Stimulated activated naive CD8-positive, alpha-beta T cell treated with anti-CD3 and anti-CD28 coated beads, Interleukin-15, amount 100 ng/mL, for 72 hours (primary cell): ENCODE data around the gene ZNF157.
"Not testable (repeated sequence)": the region's sequence is repeated elsewhere in the genome, so short reads cannot be mapped to it uniquely, and the experiment has no call there.

Source experiments
- ATAC-seq: fragments of 150-1000 bp; cut with Tn5 transposase; 2 replicates; pipeline ENCODE4 v1.10.0; 2021; ENCODE audit warnings: mild to moderate bottlenecking, moderate library complexity
- DNase-seq, 2 donors: peaks; one replicate each; pipeline ENCODE4 v3.0.0; 2021 to 2022
- H3K27ac Mint-ChIP-seq, 2 donors: one replicate each; pipeline ENCODE4 v1.8.0; 2022; ENCODE audit warnings: mild to moderate bottlenecking in 2 of 2, mixed read lengths in 2 of 2, moderate library complexity in 2 of 2
- H3K27me3 Mint-ChIP-seq: one replicate; pipeline ENCODE4 v1.8.0; 2022; ENCODE audit warnings: mixed read lengths
- H3K4me1 Mint-ChIP-seq: one replicate; pipeline ENCODE4 v1.8.0; 2022; ENCODE audit warnings: mild to moderate bottlenecking, mixed read lengths
- H3K4me3 Mint-ChIP-seq, 2 donors: one replicate each; pipeline ENCODE4 v1.8.0; 2022; ENCODE audit warnings: mild to moderate bottlenecking in 2 of 2, mixed read lengths in 2 of 2, moderate library complexity in 1 of 2
- H3K9me3 Mint-ChIP-seq, 2 donors: one replicate each; pipeline ENCODE4 v1.8.0; 2022; ENCODE audit warnings: mixed read lengths in 2 of 2

ZNF157 gene

DNA sequence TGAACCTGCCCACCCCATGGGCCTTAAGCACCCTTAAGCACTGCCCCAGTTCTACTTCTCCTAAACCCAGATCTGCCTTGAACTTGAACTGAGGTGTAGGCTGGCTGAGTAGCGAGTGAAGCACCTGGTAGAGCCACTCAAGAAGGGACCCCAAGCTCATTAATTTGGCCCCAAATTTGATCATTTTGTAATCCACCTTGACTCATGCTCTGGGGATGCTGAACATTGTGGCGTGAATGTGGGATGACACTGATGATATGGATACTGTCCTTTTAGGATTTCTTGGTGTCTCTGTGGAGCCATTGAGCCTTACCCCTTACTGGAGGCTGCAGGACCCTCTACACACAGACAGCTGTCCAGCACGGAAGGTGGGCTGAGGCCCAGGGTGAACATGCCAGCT, at the start of gene ZNF157:
Gene ZNF157, plus strand, starts transcription at position 301 of the 400 bp plus-strand sequence. Its CDS starts 91 bp downstream, at position 392.
- Mint-ChIP-seq H3K27ac (no peak within 1 kb of the TSS), H3K4me3 (no peak within 1 kb of the TSS), H3K4me1 (peaks cover 23% of the 10 kb centered on the region), H3K9me3 (no peaks in the 10 kb centered on the region), H3K27me3 (no peaks in the 10 kb centered on the region)
- DNase-seq (no peak), ATAC-seq (no peak)

DNA sequence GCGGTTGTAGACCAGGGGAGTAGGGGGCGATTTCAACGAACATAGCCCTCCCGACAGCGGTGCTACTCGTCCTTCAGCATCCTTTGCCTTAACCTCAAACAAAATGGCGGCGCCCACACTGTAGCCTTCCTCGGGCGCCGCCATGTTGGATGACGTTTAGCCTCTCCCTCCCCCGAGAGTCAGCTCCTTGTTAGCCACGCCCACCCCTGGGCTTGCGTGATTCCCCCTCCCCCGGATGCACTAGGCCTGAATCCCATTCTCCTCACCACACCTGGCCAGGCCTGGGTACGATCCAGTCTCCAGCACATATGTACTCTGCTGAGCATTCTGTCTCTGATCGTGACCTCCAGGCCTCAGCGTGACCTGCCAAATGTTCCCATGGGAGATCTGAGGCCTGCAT, 49.0 kb upstream of the ZNF157 start:
- no peaks in the 10 kb centered on the region for H3K9me3 Mint-ChIP-seq
- no peak overlapping the region for H3K27ac Mint-ChIP-seq
- no peaks in the 10 kb centered on the region for H3K4me1 Mint-ChIP-seq
- ATAC-seq (no peak), DNase-seq (no peak)
- H3K4me3 Mint-ChIP-seq, result no peak overlapping the region
- no peaks in the 10 kb centered on the region for H3K27me3 Mint-ChIP-seq

- Mint-ChIP-seq H3K4me1 (no peaks in the 10 kb centered on the region), H3K9me3 (no peaks in the 10 kb centered on the region), H3K4me3 (no peak overlapping the region), H3K27ac (no peak overlapping the region), H3K27me3 (no peaks in the 10 kb centered on the region)
- ATAC-seq (no peak), DNase-seq (no peak)
Observed at GRCh38 chrX:47321823-47322371, 48.5 kb upstream of the ZNF157 start.

DNA sequence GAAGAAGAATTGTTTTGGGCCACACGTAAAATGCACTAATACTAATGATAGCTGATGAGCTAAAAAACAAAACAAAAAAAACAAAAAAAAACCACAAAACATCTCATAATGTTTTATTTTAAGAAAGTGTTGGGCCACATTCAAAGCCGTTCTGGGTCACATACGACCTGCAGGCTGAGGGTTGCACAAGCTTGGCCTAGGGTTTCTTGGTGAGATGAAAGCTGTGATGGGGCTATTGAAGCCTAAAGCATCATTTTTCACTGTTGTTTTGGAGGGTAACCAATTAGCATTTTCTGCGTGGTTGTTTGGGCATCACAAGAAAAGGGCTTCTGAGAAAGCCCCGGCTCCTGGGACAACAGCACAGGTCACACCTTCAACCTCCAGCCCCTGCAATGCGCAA, 42.5 kb upstream of the ZNF157 start:
- no peaks in the 10 kb centered on the region for H3K4me1 Mint-ChIP-seq
- no peak overlapping the region for H3K4me3 Mint-ChIP-seq
- no peak for ATAC-seq
- no peak overlapping the region for H3K27ac Mint-ChIP-seq
- no peaks in the 10 kb centered on the region for H3K27me3 Mint-ChIP-seq
- DNase-seq, result no peak
- H3K9me3 Mint-ChIP-seq, result no peaks in the 10 kb centered on the region

GRCh38 chrX:47332729-47333128, 37.6 kb upstream of the ZNF157 start:
- not testable (repeated sequence) for H3K27me3 Mint-ChIP-seq, H3K27ac Mint-ChIP-seq, DNase-seq, H3K9me3 Mint-ChIP-seq, H3K4me3 Mint-ChIP-seq, H3K4me1 Mint-ChIP-seq, ATAC-seq

DNA sequence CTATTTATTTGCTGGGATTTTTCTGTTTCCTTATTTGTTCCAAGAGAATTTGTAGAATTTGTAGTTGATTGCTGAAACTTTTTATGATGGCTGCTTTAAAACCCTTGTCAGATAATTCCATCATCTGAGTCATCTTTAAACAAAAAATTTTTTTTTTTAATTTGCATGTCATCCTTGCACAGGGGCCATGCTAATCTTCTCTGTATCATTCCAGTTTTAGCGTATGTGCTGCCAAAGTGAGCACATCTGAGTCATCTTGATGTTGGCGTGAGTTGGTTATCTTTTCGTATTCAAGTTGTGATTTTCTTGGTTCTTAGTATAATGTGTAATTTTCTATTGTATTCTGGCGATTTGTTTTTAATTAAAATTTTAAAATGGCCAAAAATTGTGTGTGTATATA, 18.7 kb upstream of the ZNF157 start:
- DNase-seq (no peak), ATAC-seq (no peak)
- H3K27me3 Mint-ChIP-seq, result no peaks in the 10 kb centered on the region
- no peak overlapping the region for H3K27ac Mint-ChIP-seq
- H3K9me3 Mint-ChIP-seq, result no peaks in the 10 kb centered on the region
- H3K4me3 Mint-ChIP-seq, result no peak overlapping the region
- no peaks in the 10 kb centered on the region for H3K4me1 Mint-ChIP-seq

DNA sequence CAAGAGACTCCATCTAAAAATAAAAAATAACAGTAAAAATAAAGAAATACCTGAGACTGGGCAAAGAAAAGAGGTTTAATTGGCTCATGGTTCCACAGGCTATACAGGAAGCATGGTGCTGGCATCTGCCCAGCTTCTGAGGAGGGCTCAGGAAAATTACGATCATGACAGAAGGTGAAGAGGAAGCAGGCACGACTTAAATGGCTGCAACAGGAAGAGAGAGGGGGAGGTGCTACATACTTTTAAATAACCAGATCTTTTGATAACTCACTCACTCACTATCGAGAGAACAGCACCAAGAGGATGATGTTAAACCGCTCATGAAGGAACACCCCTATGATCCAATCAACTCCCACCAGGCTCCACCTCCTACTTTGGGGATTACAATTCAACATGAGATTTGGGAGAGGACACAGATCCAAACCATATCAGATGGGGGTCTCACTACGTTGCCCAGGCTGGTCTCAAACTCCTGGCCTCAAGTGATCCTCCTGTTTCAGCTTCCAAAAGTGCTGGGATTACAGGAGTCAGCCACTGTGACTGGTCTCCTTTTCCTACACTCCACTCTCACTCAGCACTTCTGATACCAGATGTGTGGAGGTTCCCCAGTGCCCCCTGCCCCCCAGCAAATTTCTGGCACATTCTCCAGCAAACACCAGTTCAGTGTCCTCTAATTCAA, 11.9 kb upstream of the ZNF157 start:
- Mint-ChIP-seq H3K9me3 (no peaks in the 10 kb centered on the region), H3K4me3 (peak overlapping the region; percentile 44 to 60), H3K27ac (peak overlapping the region; percentile 74 to 85), H3K27me3 (no peaks in the 10 kb centered on the region), H3K4me1 (peaks cover 27% of the 10 kb centered on the region)
- DNase-seq (no peak), ATAC-seq (no peak)

DNA sequence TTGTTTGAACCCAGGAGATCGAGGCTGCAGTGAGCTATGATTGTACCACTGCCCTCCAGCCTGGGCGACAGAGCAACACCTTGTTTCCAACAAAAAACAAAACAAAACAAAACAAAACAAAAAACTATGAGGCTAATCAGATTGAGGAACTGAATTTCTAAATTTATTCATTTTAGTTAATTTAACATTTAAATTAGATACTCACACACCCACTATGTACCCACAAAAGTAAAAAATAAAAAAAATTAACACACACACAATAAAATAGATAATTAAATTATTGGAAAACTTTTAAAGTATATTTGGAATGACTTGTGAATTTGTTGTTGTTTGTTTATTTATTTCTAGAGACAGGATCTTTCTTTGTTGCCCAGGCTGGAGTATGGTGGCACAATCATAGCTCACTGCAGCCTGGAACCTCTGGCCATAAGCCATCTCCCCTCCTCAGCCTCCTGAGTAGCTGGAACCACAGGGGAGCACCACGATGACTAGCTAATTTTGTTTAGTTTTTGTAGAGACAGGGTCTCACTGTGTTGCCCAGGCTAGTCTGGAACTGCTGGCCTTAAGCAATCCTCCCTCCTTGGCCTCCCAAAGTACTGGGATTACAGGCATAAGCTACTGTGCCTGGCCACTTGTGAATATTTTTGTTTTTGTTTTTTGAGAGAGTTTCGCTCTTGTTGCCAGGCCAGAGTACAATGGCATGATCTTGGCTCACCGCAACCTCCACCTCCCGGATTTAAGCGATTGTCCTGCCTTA, 9.8 kb upstream of the ZNF157 start:
- Mint-ChIP-seq H3K9me3 (no peaks in the 10 kb centered on the region), H3K4me3 (no peak overlapping the region), H3K27ac (no peak overlapping the region), H3K4me1 (peaks cover 27% of the 10 kb centered on the region), H3K27me3 (no peaks in the 10 kb centered on the region)
- ATAC-seq (no peak), DNase-seq (no peak)

- Mint-ChIP-seq H3K27me3 (no peaks in the 10 kb centered on the region), H3K4me3 (peak overlapping the region in 1 of 2 donors; percentile 26), H3K27ac (peak overlapping the region in 1 of 2 donors; percentile 52), H3K4me1 (peaks cover 38% of the 10 kb centered on the region), H3K9me3 (no peaks in the 10 kb centered on the region)
- peak; percentile 53 for ATAC-seq
- DNase-seq, result peak; percentile 32 to 45
Observed at GRCh38 chrX:47361538-47362511, 8.6 kb upstream of the ZNF157 start.

GRCh38 chrX:47366041-47366722, 4.2 kb upstream of the ZNF157 start:
- H3K27me3 Mint-ChIP-seq, result no peaks in the 10 kb centered on the region
- H3K27ac Mint-ChIP-seq, result peak overlapping the region; percentile 93 to 95

GRCh38 chrX:47373198-47373597, 2.8 kb downstream of the ZNF157 start:
- no peaks in the 10 kb centered on the region for H3K9me3 Mint-ChIP-seq
- ATAC-seq, result no peak
- H3K27me3 Mint-ChIP-seq, result no peaks in the 10 kb centered on the region
- DNase-seq, result no peak
- no peak overlapping the region for H3K4me3 Mint-ChIP-seq
- peak overlapping the region in 1 of 2 donors; percentile 80 for H3K27ac Mint-ChIP-seq
- H3K4me1 Mint-ChIP-seq, result peaks cover 6% of the 10 kb centered on the region

More at GRCh38 chrX:47366041-47366722, 4.2 kb upstream of the ZNF157 start:
- Mint-ChIP-seq H3K4me1 (peaks cover 39% of the 10 kb centered on the region), H3K9me3 (no peaks in the 10 kb centered on the region), H3K4me3 (peak overlapping the region; percentile 88 to 91)
- DNase-seq, result peak; percentile 72 to 82
- peak; percentile 97 for ATAC-seq

- DNase-seq (peak; percentile 38 to 59), ATAC-seq (peak; percentile 80)
- Mint-ChIP-seq H3K27ac (peak overlapping the region in 1 of 2 donors; percentile 75), H3K27me3 (no peaks in the 10 kb centered on the region), H3K4me3 (peak overlapping the region; percentile 73), H3K9me3 (no peaks in the 10 kb centered on the region), H3K4me1 (peaks cover 29% of the 10 kb centered on the region)
Observed at GRCh38 chrX:47380268-47380667, 9.9 kb downstream of the ZNF157 start.

DNA sequence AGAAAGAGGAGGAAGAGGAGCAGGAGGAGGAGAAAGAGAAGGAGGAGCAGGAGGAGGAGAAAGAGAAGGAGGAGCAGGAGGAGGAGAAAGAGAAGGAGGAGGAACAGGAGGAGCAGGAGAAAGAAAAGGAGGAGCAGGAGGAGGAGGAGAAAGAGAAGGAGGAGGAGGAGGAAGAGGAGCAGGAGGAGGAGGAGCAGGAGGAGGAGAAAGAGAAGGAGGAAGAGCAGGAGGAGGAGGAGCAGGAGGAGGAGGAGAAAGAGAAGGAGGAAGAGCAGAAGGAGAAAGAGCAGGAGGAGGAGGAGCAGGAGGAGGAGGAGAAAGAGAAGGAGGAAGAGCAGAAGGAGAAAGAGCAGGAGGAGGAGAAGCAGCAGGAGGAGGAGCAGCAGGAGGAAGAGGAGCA, 10.5 kb downstream of the ZNF157 start:
- not testable (repeated sequence) for DNase-seq, H3K9me3 Mint-ChIP-seq, H3K27me3 Mint-ChIP-seq, ATAC-seq
- Mint-ChIP-seq H3K4me1 (peaks cover 29% of the 10 kb centered on the region), H3K4me3 (peak overlapping the region; percentile 73), H3K27ac (peak overlapping the region in 1 of 2 donors; percentile 74)

GRCh38 chrX:47384502-47384901, 14.1 kb downstream of the ZNF157 start:
- Mint-ChIP-seq H3K27me3 (no peaks in the 10 kb centered on the region), H3K27ac (no peak overlapping the region), H3K9me3 (no peaks in the 10 kb centered on the region), H3K4me1 (peaks cover 29% of the 10 kb centered on the region), H3K4me3 (no peak overlapping the region)
- DNase-seq (peak; percentile 56 to 65), ATAC-seq (peak; percentile 74)

DNA sequence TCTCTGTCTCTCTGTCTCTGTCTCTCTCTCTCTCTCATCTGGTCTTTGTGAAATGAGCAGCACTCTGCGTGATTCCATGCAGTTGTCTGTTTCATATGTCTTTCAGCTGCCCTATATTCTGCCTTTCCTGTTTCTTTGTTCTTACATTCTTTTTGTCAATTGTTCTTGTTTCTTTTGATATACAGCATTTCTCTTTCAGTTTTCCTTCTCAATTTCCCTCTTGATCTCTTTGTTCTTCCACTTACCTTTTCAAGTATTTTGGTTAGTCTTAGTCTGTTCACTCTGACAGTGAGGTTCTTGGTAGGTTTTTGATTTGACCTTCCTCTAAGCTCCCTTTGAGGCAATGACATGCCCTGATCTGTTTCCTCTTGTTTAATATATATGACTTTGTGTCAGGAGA, 20.4 kb downstream of the ZNF157 start:
- Mint-ChIP-seq H3K27ac (peak overlapping the region in 1 of 2 donors; percentile 77), H3K4me1 (peaks cover 8% of the 10 kb centered on the region), H3K4me3 (peak overlapping the region; percentile 34 to 38), H3K27me3 (no peaks in the 10 kb centered on the region), H3K9me3 (no peaks in the 10 kb centered on the region)
- DNase-seq (no peak), ATAC-seq (no peak)
